ENCODE results near the gene NPC2.
A peak's percentile ranks its signal among the peaks of the same experiment; 100 is the strongest.

Gene NPC2

GRCh38 chr14:74501691-74502090 is 8.6 kb upstream of the NPC2 start:
- no peak for DNase-seq

GRCh38 chr14:74501135-74501614 is 8.1 kb upstream of the NPC2 start:
- peak; percentile 86 for DNase-seq

GRCh38 chr14:74500417-74501134 is 7.5 kb upstream of the NPC2 start:
- DNase-seq, result no peak

- no peak for DNase-seq
These were observed 2.3 kb upstream of the NPC2 start for GRCh38 chr14:74495356-74495755.

GRCh38 chr14:74493343-74494261 is 497 bp upstream of the NPC2 start, which contains the start of gene ISCA2:
ISCA2 (plus strand) TSS chr14:74493765; CDS start chr14:74493775, 10 bp downstream.
- DNase-seq, result peak; percentile 99

GRCh38 chr14:74491956-74492775 is 939 bp downstream of the NPC2 start:
- peak; percentile 56 for DNase-seq

- DNase-seq, result no peak
These were observed 2.6 kb downstream of the NPC2 start for GRCh38 chr14:74490486-74490885.

GRCh38 chr14:74488786-74489397 is 4.2 kb downstream of the NPC2 start:
- DNase-seq, result peak; percentile 73

GRCh38 chr14:74486164-74486563 is 6.9 kb downstream of the NPC2 start:
- no peak for DNase-seq

- peak; percentile 22 for DNase-seq
These were observed 9.8 kb downstream of the NPC2 start for GRCh38 chr14:74483321-74483720.

GRCh38 chr14:74482571-74482970 is 10.5 kb downstream of the NPC2 start:
- DNase-seq, result no peak

GRCh38 chr14:74480046-74480445 is 13.1 kb downstream of the NPC2 start:
- DNase-seq, result no peak

GRCh38 chr14:74478996-74479635 is 14.0 kb downstream of the NPC2 start:
- DNase-seq, result peak; percentile 41

- no peak for DNase-seq
These were observed 16.5 kb downstream of the NPC2 start for GRCh38 chr14:74476607-74477006.

- DNase-seq, result no peak
These were observed 17.0 kb downstream of the NPC2 start for GRCh38 chr14:74476107-74476506.

- DNase-seq, result peak; percentile 77
These were observed 17.4 kb downstream of the NPC2 start for GRCh38 chr14:74475678-74476077.

GRCh38 chr14:74474376-74474775 is 18.7 kb downstream of the NPC2 start:
- no peak for DNase-seq

- DNase-seq, result no peak
These were observed 20.5 kb downstream of the NPC2 start for GRCh38 chr14:74472601-74473000.

- DNase-seq, result no peak
These were observed 23.3 kb downstream of the NPC2 start for GRCh38 chr14:74469548-74470518.

- DNase-seq, result no peak
These were observed 24.6 kb downstream of the NPC2 start for GRCh38 chr14:74468513-74468912.

GRCh38 chr14:74465335-74465734 is 27.8 kb downstream of the NPC2 start:
- no peak for DNase-seq
